WI38 (cell line): ENCODE measurements around the gene SRGAP3.

Source experiments
- H3K4me3 ChIP-seq: 2 replicates; pipeline ENCODE4 v1.5.1; 2011; ENCODE audit warnings: low read depth, mild to moderate bottlenecking, control low read depth, low read length
- CTCF ChIP-seq: IDR thresholded peaks from 2 replicates; pipeline ENCODE4 v1.5.1; 2012; ENCODE audit warnings: low read depth, mild to moderate bottlenecking, control low read depth, low read length

The SRGAP3 gene

GRCh38 chr3:9101286-9101685, 148.2 kb downstream of the SRGAP3 start:
- no peak for TF ChIP-seq CTCF

DNA sequence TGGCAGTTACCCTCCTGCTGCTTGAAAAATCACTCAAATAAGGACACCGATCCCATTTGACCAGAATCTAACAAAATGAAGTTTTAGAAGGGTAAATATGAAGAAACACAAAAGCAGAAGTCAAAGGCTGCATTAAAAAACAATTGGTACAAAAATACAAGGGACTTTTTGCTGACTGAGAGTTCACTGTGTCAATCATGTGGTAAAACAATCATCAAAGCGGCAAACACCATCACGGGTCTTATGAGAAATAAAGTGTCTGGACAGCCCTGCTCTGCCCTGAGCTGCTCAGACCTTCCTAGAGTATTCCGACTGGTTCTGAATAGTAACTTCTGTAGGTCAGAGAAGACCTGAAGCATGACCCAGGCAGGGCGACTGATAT, 148.9 kb downstream of the SRGAP3 start:
- TF ChIP-seq CTCF, result no peak

More at GRCh38 chr3:9101286-9101685, 148.2 kb downstream of the SRGAP3 start:
- H3K4me3 ChIP-seq, result no peak overlapping the region

GRCh38 chr3:9099702-9100512, 149.5 kb downstream of the SRGAP3 start:
- no peak for TF ChIP-seq CTCF
- H3K4me3 ChIP-seq, result no peak overlapping the region

More for the DNA sequence above, 148.9 kb downstream of the SRGAP3 start:
- no peak overlapping the region for H3K4me3 ChIP-seq

- TF ChIP-seq CTCF, result no peak
These were observed 150.4 kb downstream of the SRGAP3 start for GRCh38 chr3:9098716-9099675.

GRCh38 chr3:9097495-9097894, 152.0 kb downstream of the SRGAP3 start:
- TF ChIP-seq CTCF, result no peak
- H3K4me3 ChIP-seq, result no peak overlapping the region

More at GRCh38 chr3:9098716-9099675, 150.4 kb downstream of the SRGAP3 start:
- H3K4me3 ChIP-seq, result no peak overlapping the region

GRCh38 chr3:9091486-9092235, 157.8 kb downstream of the SRGAP3 start:
- H3K4me3 ChIP-seq, result no peak overlapping the region
- no peak for TF ChIP-seq CTCF
